NCI-H774 (cell line): ENCODE measurements around the gene PRKG1.

Experiments used
- DNase-seq: peaks from one replicate; lab custom pipeline; 2025; lab: John Stamatoyannopoulos, UW

Gene PRKG1

DNA sequence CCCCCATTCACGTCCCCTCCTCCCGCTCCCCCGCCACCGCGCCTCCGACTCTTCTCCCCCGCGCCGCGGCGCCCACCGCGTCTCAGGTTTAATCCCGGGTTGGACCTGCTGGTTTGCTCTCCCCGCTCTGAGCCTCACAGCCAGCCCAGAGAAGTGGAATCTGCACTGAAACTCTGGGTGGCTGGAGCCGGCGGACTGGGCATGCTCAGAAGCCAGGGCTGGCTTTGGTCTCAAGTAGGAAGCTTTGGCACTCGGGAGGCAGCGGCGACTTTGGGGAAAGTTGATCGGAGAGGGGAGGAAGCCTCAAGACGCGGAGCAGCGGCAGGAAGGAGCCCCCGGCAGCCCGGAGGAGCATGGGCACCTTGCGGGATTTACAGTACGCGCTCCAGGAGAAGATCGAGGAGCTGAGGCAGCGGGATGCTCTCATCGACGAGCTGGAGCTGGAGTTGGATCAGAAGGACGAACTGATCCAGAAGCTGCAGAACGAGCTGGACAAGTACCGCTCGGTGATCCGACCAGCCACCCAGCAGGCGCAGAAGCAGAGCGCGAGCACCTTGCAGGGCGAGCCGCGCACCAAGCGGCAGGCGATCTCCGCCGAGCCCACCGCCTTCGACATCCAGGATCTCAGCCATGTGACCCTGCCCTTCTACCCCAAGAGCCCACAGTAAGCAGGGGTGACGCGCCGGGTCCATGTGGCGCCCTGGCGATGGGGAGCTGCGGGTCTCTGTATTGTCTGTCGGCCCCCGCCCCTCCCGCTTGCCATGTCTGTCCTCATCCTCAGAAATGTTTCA, at the start of gene PRKG1:
TSS of gene PRKG1 (plus strand) at position 250 of the 791 bp plus-strand sequence.
- DNase-seq = no peak

DNA sequence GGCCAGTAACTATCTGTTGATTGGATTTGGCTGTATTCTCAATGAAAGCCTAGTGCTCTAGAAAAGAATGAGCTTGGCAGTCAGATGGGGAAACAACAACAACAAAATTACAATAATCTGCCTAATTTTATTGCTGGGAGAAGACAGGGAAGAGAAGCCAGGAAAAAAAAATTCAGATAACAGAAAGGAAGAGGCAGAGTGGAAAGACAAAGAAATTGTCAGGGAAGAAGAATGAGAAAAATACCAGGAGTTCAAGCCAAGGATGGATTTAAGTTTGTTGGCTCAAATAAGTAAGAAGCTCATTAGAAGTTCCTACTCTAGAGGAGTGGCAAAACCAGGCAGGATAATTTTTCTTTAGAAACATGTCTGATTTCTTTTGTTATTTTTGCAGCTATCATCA, 45.9 kb upstream of the PRKG1 start:
- no peak for DNase-seq

DNA sequence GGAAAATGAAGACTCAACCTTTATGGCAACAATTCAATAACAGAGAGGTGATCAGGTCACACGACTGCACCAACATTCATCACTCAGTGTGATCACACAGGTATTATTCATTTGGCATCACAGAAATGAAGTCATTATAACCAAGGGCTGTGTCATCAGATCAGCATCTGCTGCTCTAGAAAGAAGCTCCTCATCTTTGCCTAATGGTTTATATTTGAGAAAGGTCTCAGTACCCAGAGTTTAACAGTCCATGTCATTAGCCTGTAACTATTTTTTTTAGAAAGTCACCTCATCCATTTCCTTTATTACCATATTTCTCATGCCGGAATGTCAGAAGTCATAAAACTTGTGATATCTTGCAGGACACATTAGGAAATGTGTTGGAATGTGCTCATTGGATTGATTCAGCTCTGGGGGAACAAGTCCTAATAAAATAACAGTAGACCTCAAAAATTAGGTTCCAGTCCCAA, 45.1 kb upstream of the PRKG1 start:
- DNase-seq = no peak

DNA sequence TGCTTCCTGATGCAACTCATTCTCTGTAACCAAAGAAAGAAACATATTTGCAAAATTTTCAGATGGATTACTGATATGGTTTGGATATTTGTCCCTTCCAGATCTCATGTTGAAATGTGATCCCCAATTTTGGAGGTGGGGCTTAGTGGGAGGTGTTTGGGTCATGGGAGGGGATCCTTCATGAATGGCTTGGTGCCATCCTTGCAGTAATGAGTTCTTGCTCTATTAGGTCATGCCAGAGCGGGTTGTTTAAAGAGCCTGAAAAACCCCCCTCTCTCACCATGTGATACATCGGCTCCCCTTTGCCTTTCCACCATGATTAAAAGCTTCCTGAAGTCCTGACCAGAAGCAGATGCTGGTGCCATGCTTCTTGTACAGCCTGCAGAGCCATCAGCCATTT, 43.8 kb upstream of the PRKG1 start:
- DNase-seq = no peak

DNA sequence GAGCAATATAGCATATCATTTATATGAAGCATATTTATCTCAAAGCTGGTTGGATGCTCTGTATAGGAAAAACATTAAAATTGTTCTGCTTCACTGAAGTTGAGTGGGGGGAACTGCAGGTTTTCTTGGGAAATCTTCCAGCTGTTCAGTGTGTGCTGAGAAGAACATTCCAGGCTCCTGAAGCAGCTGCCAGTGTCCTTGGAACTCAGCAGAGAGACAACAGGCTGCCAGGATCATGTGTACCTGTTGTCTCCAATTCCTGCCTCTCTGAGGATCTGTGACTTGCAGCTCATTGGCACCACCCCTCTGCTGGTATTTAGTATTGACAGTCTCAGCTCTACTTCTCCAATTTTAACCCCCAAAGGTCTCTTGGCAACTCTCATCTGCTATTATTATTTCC, 42.3 kb upstream of the PRKG1 start:
- DNase-seq = no peak

- no peak for DNase-seq
Observed at GRCh38 chr10:51034769-51035168, 39.5 kb upstream of the PRKG1 start.

GRCh38 chr10:51035344-51035743, 38.9 kb upstream of the PRKG1 start:
- no peak for DNase-seq

DNA sequence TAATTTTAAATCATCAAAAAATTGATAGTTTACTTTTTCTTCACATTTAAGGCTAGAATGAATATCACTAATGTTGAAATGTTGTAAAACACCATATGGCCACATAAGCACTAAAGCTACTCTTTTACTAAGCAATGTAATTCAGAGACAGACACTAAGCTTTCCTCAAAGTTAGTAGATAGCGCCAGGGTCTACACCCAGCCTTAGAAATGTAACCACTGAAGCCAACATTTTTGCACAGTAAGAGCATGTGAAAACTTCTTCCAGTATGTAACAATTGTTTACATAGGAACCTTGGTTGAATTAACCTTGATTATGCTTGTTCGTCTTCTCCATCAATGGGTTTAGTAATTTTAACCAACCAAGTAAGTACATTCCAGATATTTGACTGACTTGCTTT, 28.4 kb upstream of the PRKG1 start:
- no peak for DNase-seq

DNA sequence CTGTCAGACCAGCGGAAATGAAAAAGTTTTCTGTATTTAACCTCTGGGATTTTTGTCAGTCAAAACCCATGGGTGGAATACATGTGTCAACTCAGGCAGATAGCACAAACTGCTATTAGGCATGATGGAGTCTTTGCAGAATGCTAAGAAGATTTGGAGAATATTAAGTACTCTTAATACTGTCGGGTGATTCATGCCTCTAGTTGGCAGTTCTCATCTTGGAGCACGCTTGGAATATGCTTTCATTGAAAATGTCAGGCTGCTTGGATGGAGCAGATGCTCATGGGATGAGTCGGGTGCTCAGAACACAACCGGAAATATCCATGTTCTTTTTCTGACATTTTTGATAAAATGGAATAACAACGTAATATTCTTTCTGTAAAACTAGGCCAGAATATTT, 27.6 kb upstream of the PRKG1 start:
- no peak for DNase-seq

DNA sequence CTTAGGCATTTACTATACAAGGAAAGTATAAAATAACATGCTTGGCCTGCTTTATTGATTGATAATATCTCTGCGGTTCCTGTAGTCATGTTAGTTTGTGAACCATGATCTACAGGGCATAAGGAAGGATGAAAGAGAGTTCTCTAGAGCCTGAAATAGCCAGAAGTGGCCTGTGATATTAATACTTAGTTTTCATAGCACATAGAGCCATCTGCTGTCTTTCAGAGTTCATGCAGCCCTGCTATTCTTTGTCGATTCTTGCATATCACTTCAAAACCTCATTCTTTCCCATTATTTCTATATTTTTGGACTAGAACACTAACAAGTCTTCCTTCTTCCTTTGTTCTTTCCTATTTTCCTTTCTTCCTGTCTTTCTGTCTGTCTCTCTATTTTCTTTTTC, 26.4 kb upstream of the PRKG1 start:
- no peak for DNase-seq

- no peak for DNase-seq
Observed at GRCh38 chr10:51048792-51049191, 25.5 kb upstream of the PRKG1 start.

DNA sequence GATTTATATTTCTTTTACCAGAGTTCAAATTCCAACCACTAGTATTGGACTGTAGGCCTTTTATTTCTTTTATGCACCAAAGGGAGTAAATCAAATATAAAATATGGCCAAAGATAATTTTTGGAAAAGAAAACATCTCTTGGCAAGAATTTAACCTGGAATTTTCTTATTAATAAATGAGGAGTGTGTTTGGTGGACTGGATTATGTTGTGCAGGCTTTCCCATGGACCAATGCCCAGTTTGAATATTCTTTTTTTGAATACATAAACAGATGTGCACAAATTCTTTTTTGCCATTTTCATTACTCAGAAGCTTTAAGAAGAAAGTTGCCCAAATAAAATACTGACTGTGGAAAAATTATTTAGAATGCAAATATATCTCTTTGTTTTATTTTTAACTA, 22.1 kb upstream of the PRKG1 start:
- DNase-seq = no peak

DNA sequence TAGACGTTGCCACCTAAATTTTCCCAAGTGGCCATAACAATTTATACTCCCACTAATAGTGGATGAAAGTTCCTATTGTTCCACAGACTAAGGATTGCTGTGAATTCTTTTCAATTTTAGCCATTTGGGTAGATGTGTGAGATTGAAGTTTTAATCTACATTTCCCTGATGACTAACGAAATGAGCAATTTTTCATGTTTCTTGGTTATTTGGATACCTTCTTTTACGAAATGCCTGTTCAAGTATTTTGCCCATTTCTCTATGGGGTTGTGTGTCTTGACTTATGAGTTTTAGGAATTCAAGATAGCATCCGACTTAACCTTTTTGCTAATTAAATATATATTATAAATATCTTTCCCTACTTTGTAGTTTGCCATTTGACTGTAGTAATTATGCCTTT, 16.4 kb upstream of the PRKG1 start:
- no peak for DNase-seq

DNA sequence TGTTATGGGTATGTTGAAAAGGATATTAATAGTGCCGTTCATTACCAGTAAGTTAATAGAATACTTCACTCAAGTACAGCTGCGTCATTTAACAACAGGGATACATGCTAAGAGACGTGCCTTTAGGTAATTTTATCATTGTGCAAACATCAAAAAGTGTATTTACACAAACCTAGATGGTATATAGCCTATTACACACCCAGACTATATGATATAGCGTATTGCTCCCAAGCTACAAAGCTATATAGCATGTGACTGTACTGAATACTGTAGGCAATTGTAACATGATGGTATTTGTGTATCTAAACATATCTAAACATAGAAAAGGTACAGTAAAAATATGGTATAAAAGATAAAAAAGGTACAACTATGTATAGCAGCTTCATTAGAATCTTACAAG, 11.1 kb upstream of the PRKG1 start:
- no peak for DNase-seq

DNA sequence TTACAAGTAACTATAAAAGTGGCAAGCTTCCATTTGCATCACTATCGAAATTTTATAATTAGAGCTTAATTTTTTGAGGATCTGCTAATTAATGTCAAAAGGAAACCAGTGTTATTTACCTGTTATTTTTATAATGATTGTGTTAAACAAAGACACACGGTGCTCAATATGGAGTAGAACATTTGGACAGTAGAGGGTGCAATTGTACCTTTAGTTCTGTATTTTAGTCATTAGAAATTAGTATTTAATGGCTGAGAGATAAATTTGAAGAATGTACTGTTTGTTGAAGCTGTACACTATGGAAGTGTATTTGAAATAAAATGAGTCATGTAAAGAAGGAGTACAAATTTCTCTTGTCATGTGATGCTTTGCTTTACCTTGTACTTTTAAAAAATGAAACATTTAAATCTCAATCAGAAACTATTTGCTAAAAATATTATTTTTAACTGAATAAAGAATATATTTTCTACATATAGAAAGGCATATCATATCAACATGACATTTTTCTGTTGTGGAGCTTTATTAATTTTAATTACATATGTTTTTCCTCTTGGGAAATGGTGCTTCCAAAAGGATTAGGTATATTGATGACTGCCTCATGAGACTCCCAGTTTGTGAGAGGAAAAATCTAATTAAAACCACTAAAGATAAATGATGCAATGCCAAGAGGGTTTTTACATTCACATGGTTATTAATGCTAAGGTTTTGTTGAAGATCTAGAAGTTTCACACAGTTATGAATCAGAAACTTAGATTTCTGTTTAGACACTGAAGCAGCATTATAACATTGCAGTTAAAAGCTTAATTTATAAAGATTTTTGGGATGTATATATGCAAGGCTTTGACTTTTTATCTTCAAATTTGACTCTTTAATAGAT, 10.4 kb upstream of the PRKG1 start:
- DNase-seq = peak; percentile 9

- no peak for DNase-seq
Observed at GRCh38 chr10:51066231-51066630, 8.1 kb upstream of the PRKG1 start.

DNA sequence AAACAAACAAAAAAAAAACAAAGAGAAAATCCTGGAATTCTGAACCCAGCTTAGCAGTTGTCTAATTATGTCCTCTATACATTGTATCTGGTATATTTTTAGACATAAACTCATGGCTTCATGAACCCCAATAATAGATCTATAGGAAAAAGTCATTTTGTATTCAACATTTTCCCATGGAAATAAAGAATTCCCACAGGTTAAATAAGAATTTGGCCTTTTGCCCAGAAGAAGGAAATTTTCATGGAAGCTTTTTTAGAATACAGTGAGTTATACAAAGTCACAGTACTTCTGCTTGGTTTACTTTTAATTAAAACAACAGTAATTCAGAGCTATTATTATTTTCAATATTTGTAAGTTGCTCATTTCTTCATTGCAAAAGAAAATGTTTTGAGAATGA, 2.1 kb upstream of the PRKG1 start:
- no peak for DNase-seq

DNA sequence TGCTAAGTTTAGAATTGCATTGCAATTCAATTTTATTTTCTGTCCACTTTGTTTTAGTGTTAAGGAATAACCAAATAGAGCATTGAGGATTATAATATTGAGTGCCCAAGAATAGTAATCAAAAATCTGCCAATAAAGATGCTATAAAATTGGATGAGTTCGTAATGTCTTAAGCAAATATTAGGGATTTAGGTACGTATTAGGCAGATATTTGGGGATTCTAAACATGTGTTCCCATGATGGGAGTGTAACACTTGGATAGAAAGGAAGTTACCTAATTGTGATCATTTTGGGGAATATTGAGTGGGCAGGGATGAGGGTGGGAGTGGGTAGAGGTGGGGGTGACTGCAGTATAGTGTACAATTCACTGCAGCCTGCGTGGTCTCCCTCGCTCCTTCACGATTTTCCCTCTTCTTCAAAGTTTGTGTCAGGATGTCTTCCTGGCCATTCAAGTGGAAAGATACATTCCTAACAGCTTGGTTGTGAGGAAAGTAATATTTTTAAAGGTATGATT, 1.3 kb upstream of the PRKG1 start:
- no peak for DNase-seq

- no peak for DNase-seq
Observed at GRCh38 chr10:51073453-51074237, 642 bp upstream of the PRKG1 start.

- no peak for DNase-seq
Observed at GRCh38 chr10:51075043-51075872, 971 bp downstream of the PRKG1 start.

- DNase-seq = no peak
Observed at GRCh38 chr10:51075873-51076229, 1.6 kb downstream of the PRKG1 start.
